GM10847 (cell line): Measurements from ENCODE around the gene DNAJC22.

Experiments used
- POLR2A ChIP-seq: IDR thresholded peaks from 2 replicates; pipeline ENCODE4 v1.6.1; 2011; ENCODE audit not compliant: insufficient read length; ENCODE audit errors: extremely low read depth

The DNAJC22 gene

GRCh38 chr12:49388682-49389386 lies 42.1 kb downstream of the DNAJC22 start:
- TF ChIP-seq POLR2A, result no peak

- TF ChIP-seq POLR2A, result no peak
These were observed 42.7 kb downstream of the DNAJC22 start for GRCh38 chr12:49389387-49389703.

- no peak for TF ChIP-seq POLR2A
These were observed 50.3 kb downstream of the DNAJC22 start for GRCh38 chr12:49397000-49397399.

GRCh38 chr12:49400304-49400703 lies 53.6 kb downstream of the DNAJC22 start:
- TF ChIP-seq POLR2A, result no peak
